Motor neuron (in vitro differentiated cells): ENCODE results near the gene C19orf73. TPM values are rescaled to one million over a fixed set of nuclear protein-coding genes. Genes with fewer than 3 reads are reported as not detected.
"Not testable (repeated sequence)": the region's sequence is repeated elsewhere in the genome, so short reads cannot be mapped to it uniquely, and the experiment has no call there.

Experiments
- ATAC-seq, 8 experiments: fragments of 200-7000 bp; cut with Tn5 transposase; replicated peaks in 6 of 8; 2 replicates each; pipeline ENCODE4 v1.8.0; 2021; ENCODE audit warnings: mild to moderate bottlenecking in 8 of 8, moderate library complexity in 8 of 8
- H3K27ac ChIP-seq, 2 donors: fragments of 250-450 bp; sonication (Bioruptor Pico); 2 replicates each; pipeline ENCODE4 v1.9.0; 2021; ENCODE audit warnings: antibody characterized with exemption in 2 of 2, mild to moderate bottlenecking in 2 of 2, moderate library complexity in 1 of 2
- H3K4me1 ChIP-seq, 2 donors: fragments of 250-450 bp; sonication (Bioruptor Pico); replicated peaks in 1 of 2; 2 replicates each; pipeline ENCODE4 v1.6.1; 2021; ENCODE audit warnings: antibody characterized with exemption in 2 of 2, mild to moderate bottlenecking in 2 of 2, moderate library complexity in 1 of 2
- H3K4me3 ChIP-seq, 5 donors: fragments of 250-450 bp; sonication (Bioruptor Pico); 2 replicates each; pipeline ENCODE4 v1.9.0; 2021; ENCODE audit warnings: antibody characterized with exemption in 5 of 5, mild to moderate bottlenecking in 5 of 5, moderate library complexity in 4 of 5
- WGBS, 10 experiments: fragments of 450-650 bp; shearing (Covaris generic); methylation state at CpG; one replicate each; pipeline ENCODE4 v1.0.0; 2022; 5-methylcytosine and 5-hydroxymethylcytosine counted together
- in situ Hi-C, 9 experiments: fragments of 400-800 bp; cut with MboI; loops; one replicate each; pipeline ENCODE4 v1.15.0; 2021; ENCODE audit warnings: low sequenced_read_pairs in 9 of 9, low pct_unique_long_range_greater_than_20kb in 2 of 9; ENCODE audit not compliant: unreplicated experiment in 9 of 9
- total RNA-seq, 8 experiments: library from RNA; unstranded; fragments of 300-600 nt; gene quantifications; 2 replicates each; pipeline versions ENCODE4 v1.2.3 to v1.2.4, GENCODE V29; 2022

The C19orf73 gene
- total RNA-seq, 8 experiments from 2014 or later, result 2.3 to 5.7 (median 3.4) TPM

DNA sequence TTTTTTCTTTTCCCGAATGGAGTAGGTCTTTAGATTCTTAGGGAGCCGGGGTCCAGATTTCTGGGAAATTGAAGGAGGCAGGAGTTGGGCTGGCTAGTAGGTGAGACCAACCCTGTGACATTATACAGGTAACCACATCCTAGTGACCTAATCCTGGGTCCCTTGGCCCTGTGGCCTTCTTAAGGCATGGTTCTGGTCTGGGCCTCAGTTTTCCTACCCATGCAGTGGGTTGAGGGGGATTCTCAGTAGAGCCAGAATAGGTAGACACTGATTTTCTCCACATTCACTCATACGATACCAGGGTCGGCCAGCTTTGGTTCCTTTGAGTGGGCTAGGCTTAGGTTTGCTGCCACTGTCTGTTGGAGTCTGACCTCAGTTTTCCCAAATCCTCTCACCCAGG lies 7.6 kb upstream of the C19orf73 start:
- in situ Hi-C loops, result no loop called here
- Histone ChIP-seq H3K27ac (no peak overlapping the region), H3K4me3 (no peak overlapping the region), H3K4me1 (peaks cover 5 to 16% of the 10 kb centered on the region in 2 donors)
- ATAC-seq, result no peak
- 0 to 100% (median 83%) methylated on average over 1 to 3 of the region's 4 CpGs; no CpG with 5 or more reads in 3 of the 10 experiments for WGBS, 10 experiments

DNA sequence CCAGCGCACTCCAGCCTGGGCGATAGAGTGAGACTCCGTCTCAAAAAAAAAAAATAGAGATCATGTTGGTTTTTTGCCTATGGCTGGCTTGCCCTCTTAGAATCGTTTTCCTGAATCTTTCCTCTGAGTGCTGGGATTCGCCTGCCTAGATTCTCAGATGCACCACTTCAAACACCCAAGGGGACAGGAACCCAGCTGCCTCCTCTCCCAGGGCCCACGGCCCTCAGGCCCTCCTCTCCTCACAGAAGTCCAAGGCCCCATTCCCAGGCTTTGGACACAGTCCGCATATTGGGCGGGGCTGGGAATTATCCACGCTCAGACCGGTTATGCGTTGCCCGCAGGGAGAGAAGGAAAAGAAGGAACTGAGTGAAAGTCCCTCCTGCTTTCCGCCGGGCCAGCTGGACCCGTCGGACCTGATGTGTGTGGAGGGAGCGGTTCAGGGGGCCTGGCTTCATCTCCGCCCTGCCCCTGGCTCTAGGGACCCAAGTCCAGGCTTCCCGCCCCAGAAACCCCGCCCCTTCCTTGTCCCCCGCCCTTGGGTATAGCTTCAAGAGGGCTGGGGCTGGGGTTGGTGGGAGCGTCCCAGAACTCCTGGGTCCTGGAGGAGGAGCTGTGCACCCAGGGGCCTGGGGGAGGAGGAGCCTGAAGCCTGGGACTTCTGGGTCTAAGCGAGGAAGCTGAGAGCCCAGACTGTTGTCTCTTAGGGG lies 6.2 kb upstream of the C19orf73 start:
- Histone ChIP-seq H3K4me3 (no peak overlapping the region), H3K4me1 (peaks cover 5 to 16% of the 10 kb centered on the region in 2 donors), H3K27ac (no peak overlapping the region)
- in situ Hi-C loops, result no loop called here
- ATAC-seq, result peak in 4 of 8 experiments; percentile 4 to 56 (median 8)
- WGBS, 10 experiments, result 0 to 100% (median 53%) methylated on average over 2 to 4 of the region's 23 CpGs; no CpG with 5 or more reads in 3 of the 10 experiments

DNA sequence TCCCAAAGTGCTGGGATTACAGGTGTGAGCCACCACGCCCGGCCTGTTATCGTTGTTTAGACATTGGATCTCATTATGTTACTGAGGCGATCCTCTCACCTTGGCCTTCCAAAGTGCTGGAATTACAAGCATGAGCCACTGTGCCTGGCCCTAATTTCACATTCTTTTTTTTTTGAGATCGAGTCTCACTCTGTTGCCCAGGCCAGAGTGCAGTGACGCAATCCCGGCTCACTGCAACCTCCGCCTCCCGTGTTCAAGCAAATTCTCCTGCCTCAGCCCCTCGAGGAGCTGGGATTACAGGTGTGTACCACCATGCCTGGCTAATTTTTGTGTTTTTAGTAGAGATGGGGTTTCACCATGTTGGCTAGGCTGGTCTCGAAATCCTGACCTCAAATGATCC lies 4.3 kb upstream of the C19orf73 start:
- ATAC-seq, H3K4me3 ChIP-seq, H3K27ac ChIP-seq, in situ Hi-C loops: not testable (repeated sequence)
- WGBS, 10 experiments, result 40 to 100% (median 86%) methylated on average over 1 to 7 of the region's 11 CpGs; no CpG with 5 or more reads in 2 of the 10 experiments
- H3K4me1 ChIP-seq, result peaks cover 7 to 11% of the 10 kb centered on the region in 2 donors

DNA sequence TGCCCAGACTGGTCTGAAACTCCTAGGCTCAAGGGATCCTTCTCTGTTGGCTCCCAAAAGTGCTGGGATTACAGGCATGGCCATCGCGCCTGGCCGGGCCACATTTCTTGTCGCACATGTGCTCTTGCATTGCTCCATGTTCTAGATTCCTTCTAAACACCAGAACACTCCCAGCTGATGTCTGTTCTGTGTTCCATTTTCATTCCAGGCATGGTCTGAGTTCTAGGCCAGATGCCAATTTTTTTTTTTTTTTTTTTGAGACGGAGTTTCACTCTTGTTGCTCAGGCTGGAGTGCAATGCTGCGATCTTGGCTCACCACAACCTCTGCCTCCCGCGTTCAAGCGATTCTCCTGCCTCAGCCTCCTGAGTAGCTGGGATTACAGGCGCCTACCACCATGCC lies 2.9 kb upstream of the C19orf73 start:
- ATAC-seq, H3K27ac ChIP-seq, H3K4me3 ChIP-seq, in situ Hi-C loops: not testable (repeated sequence)
- 0 to 95% (median 58%) methylated on average over 1 to 10 of the region's 10 CpGs; no CpG with 5 or more reads in 2 of the 10 experiments for WGBS, 10 experiments
- H3K4me1 ChIP-seq, result peaks cover 6 to 14% of the 10 kb centered on the region in 2 donors

GRCh38 chr19:49120868-49121267 lies 1.9 kb upstream of the C19orf73 start:
- WGBS, 10 experiments, result 62 to 100% (median 92%) methylated on average over 1 to 2 of the region's 2 CpGs; no CpG with 5 or more reads in 4 of the 10 experiments
- in situ Hi-C loops, result no loop called here
- H3K4me1 ChIP-seq, result peaks cover 6 to 14% of the 10 kb centered on the region in 2 donors
- H3K27ac ChIP-seq, result no peak overlapping the region
- peak overlapping the region in 3 of 5 donors; percentile 42 to 72 (median 54) for H3K4me3 ChIP-seq
- ATAC-seq, result no peak

GRCh38 chr19:49120325-49120683 lies 1.4 kb upstream of the C19orf73 start:
- Histone ChIP-seq H3K4me3 (peak overlapping the region; percentile 42 to 72 (median 58)), H3K27ac (no peak overlapping the region), H3K4me1 (peaks cover 9 to 13% of the 10 kb centered on the region in 2 donors)
- in situ Hi-C loops, result no loop called here
- WGBS, 10 experiments, result 0 to 63% (median 0%) methylated on average over 1 to 5 of the region's 16 CpGs; no CpG with 5 or more reads in 5 of the 10 experiments
- ATAC-seq, result no peak

DNA sequence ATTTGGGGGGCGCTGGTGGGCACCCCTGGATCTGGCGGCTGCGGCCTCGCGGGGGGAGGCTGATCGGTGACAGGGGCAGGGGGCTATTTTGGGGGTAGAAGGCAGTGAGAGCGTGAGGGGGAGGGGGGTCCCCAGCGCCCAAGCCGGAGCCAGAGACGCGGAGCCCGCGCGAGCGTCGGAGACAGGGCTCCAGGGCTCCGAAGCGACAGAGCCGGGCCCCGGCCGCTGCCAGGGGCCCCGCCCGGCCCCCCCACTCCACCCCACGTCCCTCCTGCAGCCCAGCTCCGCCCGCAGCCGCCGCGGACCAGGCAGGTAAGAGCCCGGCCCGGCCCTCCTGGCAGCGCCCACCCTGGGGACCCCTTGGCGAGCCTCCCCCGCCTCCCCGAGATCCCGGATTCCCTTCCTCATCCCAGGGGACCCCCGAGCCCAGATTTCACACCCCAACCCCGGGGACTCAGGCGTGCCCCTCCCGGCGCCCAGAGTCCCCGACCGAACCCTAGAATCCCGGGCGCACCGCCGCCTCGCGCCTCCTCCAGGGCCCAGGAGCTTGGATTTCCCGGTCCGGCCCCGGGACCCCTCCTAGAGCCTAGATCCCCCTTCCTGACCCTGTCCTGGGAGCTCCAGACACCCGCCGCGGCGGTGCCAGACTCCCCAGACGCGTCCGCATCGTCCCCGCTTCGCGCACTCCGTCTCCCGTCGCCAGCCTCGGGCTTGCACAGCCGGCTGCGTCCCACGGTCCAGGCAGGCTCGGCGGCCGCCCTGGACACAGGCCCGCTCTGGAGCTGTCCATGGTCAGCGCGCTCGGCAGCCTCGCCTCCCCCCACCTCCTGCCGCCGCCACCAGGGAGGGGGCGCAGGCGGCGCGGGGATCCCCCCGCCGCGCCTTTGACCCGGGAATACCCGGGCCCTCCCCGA lies 725 bp upstream of the C19orf73 start, which contains the start of gene PPFIA3:
PPFIA3 (plus strand) TSS at position 134 of the 914 bp plus-strand sequence. CDS start 8,330 bp downstream, outside the sequence.
- Histone ChIP-seq H3K4me1 (peaks cover 10 to 13% of the 10 kb centered on the region in 2 donors), H3K4me3 (peak within 1 kb of the TSS; percentile 42 to 72 (median 58)), H3K27ac (peak within 1 kb of the TSS; percentile 95 to 97)
- in situ Hi-C loops, result no loop called here
- WGBS, 10 experiments, result 0% methylated on average over 1 to 11 of the region's 90 CpGs; no CpG with 5 or more reads in 7 of the 10 experiments
- peak; percentile 6 to 34 (median 14) for ATAC-seq

DNA sequence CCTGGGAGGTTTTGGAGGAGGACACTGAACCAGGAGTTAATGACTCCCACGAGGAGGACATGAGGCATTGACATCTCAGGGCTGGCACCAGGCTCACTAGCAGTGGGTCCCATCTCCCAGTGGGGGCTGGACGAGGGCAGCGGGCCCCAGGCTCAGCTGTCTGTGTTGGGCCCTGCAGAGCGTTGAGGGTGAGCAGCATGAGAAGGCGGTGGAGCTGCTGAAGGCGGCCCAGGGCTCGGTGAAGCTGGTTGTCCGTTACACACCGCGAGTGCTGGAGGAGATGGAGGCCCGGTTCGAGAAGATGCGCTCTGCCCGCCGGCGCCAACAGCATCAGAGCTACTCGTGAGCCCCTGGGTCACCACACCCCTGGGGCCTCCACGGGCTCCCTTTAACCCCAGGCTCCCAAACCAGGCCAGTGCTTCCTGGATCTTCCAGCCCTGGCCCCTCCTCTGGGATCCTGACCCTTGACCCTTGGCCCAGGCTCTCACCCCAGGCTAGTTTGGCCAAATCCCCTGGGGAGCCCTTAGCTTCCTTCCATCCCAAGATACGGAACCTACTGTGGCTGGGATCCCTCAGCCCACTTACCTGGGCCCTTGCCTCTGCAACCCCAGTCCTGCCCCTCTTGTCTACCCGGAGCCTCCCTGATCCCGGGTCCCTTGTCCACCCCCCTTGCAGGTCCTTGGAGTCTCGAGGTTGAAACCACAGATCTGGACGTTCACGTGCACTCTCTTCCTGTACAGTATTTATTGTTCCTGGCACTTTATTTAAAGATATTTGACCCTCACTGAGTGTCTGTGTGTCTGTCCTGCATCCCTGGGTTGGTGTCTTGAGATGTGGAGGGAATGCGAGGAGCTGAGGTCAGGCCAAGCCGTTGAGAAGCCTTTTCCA lies 1.0 kb downstream of the C19orf73 start:
- peaks cover 20 to 22% of the 10 kb centered on the region in 2 donors for H3K4me1 ChIP-seq
- 20 to 87% (median 67%) methylated on average over 1 to 11 of the region's 26 CpGs; no CpG with 5 or more reads in 3 of the 10 experiments for WGBS, 10 experiments
- in situ Hi-C loops, result no loop called here
- no peak for ATAC-seq
- peak overlapping the region; percentile 42 to 72 (median 58) for H3K4me3 ChIP-seq
- peak overlapping the region; percentile 95 to 97 for H3K27ac ChIP-seq

DNA sequence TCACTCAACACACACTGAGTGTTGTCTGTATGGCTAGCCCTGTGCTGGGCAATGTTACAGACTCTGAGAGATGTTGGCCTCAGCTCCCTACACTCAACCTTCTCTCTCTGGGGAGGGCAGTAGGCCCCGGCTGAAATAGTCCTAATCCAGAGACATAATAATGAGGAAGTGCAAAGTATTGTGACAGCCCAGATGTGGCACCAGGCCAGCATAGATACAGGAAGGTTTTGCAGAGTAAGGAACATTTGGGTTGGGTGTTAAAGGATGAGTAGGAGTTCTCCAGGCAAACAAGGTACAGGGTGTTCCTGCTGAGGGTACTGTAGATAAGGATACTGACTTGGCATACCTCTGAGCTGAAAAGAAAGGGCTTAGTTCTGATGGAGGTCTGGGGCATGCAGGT lies 2.4 kb downstream of the C19orf73 start:
- Histone ChIP-seq H3K4me3 (no peak overlapping the region), H3K27ac (no peak overlapping the region), H3K4me1 (peaks cover 20 to 22% of the 10 kb centered on the region in 2 donors)
- ATAC-seq, result no peak
- WGBS, 10 experiments, result 63 to 100% (median 85%) methylated on average over 1 of the region's 1 CpG; no CpG with 5 or more reads in 6 of the 10 experiments
- in situ Hi-C loops, result no loop called here

DNA sequence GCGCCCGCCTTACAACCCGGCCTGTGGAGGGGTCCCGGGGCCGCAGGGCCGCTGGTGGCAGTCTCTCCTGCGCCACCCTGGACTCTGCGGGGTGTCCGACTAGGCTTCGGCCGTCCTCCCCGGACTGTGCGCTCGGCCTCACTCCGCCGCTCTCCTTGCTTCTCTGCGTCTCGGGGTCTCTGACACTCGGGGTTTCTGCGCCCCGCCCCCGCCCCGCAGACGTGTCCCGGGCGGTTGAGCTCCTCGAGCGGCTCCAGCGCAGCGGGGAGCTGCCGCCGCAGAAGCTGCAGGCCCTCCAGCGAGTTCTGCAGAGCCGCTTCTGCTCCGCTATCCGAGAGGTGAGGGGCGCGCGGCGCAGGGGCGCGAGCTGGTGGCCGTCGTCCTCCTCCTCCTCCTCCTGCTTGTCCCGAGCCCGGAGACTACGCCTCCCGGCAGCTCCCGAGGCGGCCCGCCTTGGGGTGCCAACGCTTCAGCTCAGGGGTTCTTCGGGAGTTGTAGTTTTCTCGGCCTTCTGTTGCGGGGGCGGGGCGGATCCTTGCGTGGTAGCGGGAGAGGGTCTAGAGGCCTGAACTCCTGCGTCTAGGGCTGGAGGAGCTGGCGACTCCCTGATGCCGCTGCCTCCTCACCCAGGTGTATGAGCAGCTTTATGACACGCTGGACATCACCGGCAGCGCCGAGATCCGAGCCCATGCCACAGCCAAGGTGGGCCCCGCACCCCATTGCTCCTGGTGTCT lies 4.1 kb downstream of the C19orf73 start:
- ATAC-seq, result peak in 5 of 8 experiments; percentile 20 to 31 (median 26)
- peak overlapping the region; percentile 66 to 88 for H3K27ac ChIP-seq
- 0 to 100% (median 16%) methylated on average over 1 to 20 of the region's 68 CpGs; no CpG with 5 or more reads in 3 of the 10 experiments for WGBS, 10 experiments

DNA sequence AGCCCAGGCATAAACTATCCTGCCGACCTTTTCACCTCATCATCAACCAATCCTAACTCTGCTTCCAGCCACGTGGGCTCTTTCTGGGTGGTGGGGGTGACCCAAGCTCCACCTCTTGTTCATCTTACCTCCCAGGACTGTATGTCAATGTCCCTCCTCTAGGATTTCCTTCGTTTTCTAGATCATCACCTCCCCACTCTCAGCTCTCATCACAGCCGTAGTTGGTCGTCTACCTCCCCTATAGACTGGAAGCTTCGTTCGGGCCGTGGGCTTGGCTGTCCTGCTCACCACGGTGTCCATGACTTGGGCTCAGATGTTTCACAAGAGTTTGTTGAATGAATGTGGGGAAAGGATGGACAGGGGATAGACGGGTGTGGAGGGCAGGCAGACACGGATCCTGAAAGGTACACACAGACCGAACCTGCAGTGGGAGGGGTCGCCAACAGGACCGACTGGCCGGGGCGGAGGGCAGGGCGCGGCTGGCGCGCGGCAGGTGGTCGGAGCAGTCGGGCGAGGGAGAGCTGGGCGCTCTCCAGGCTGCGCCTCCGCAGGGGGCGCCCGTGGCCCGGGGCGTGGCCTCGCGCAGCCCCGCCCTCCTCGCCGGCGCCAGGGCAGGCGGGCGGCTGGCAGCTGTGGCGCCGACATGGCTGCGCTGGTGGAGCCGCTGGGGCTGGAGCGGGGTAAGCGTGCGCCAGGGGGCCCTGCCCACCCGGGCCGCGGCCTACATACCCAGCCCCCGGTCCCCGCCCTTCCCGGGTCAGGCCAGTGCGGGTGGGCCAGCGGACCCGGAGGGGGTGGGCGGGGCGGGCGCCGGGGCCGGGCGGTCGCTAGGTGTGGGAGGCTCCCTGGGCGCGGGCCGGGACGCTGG lies 4.9 kb downstream of the C19orf73 start, which contains the start of gene LIN7B:
LIN7B (plus strand) TSS at position 609 of the 868 bp plus-strand sequence; CDS start at position 644, 35 bp downstream.
- ATAC-seq, result peak; percentile 40 to 69 (median 60)
- peaks cover 20 to 22% of the 10 kb centered on the region in 2 donors for H3K4me1 ChIP-seq
- WGBS, 10 experiments, result 0 to 17% (median 6%) methylated on average over 1 to 29 of the region's 66 CpGs; no CpG with 5 or more reads in 3 of the 10 experiments
- H3K4me3 ChIP-seq, result peak within 1 kb of the TSS; percentile 57 to 98 (median 90)
- H3K27ac ChIP-seq, result peak within 1 kb of the TSS; percentile 66 to 88
- in situ Hi-C loops, result no loop called here

More for the DNA sequence above, 4.1 kb downstream of the C19orf73 start:
- peak overlapping the region; percentile 57 to 98 (median 90) for H3K4me3 ChIP-seq
- in situ Hi-C loops, result no loop called here
- peaks cover 20 to 22% of the 10 kb centered on the region in 2 donors for H3K4me1 ChIP-seq
